HG03175 (cell line): ENCODE results near the gene SMCO3.
"Not testable (repeated sequence)": the region's sequence is repeated elsewhere in the genome, so short reads cannot be mapped to it uniquely, and the experiment has no call there.

Source experiments
- ATAC-seq: cut with Tn5 transposase; IDR thresholded peaks from one replicate; pipeline ENCODE4 v1.9.1; 2021; ENCODE audit warnings: mild to moderate bottlenecking, moderate library complexity; ENCODE audit not compliant: unreplicated experiment

Gene SMCO3

GRCh38 chr12:14775636-14775980, 38.4 kb downstream of the SMCO3 start:
- ATAC-seq = no peak

GRCh38 chr12:14774906-14775635, 38.9 kb downstream of the SMCO3 start:
- ATAC-seq = no peak

- peak; percentile 61 for ATAC-seq
Observed at GRCh38 chr12:14774074-14774905, 39.7 kb downstream of the SMCO3 start.

GRCh38 chr12:14773685-14774073, 40.3 kb downstream of the SMCO3 start:
- ATAC-seq = peak; percentile 16

DNA sequence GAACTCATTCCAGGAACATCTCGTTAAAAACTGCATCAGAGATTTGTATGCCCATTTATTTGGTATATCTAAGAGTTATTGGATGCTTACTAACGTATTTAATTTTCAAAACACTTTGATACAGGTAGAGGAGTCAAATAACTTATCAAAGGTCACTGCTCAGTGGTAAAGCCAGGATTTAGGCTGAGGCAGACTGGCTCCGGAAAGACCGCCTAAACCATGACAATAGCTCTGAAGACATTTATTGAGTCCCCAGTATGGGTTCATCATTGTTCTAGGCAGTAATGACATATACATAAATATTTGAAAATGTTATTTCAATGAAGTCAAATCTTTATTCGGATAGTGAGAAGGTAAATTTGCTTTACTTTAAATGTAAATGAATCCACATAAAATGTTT, 41.0 kb downstream of the SMCO3 start:
- ATAC-seq = no peak

- ATAC-seq = no peak
Observed at GRCh38 chr12:14771651-14772137, 42.3 kb downstream of the SMCO3 start.

DNA sequence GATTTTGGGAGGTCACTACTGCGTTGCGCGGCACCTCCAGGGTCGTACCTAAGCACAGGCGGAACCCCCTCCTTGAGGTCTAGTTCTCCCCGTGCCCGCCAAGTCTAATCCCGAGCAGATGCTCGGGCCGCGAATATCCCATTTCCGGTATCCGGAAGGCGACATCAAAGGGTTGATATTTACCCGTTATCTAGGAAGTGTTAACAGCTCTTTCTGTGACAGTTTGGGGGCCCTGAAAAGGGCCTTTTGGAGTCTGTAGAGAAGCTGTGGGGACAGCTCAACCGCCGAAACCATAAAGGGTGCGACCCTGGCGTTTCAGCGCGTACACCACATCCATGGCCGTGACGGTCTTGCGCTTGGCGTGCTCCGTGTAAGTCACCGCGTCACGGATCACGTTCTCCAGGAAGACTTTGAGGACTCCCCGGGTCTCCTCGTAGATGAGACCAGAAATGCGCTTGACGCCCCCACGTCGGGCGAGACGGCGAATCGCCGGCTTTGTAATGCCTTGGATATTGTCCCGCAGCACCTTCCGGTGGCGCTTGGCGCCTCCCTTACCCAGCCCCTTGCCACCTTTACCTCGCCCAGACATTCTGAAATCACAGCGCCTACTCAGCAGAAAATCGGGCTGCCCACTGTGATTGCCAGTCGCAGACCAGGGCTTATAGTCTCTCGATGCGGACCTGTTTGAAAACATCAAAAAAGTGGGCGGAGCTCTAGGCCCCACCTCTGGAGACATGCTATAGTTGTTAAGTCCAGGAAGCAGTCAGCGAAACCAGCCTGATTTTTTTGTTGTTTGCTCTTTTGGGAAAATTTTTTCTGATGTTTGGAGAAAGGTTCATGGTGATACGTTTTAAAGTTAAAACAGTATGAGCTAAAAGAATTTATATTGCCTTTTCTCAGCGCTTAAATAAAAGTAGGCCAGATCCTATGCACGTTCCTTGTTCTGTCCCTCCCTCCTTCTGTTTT, 43.2 kb downstream of the SMCO3 start:
- ATAC-seq = peak; percentile 16

- peak; percentile 45 for ATAC-seq
Observed at GRCh38 chr12:14769969-14770495, 44.0 kb downstream of the SMCO3 start.

DNA sequence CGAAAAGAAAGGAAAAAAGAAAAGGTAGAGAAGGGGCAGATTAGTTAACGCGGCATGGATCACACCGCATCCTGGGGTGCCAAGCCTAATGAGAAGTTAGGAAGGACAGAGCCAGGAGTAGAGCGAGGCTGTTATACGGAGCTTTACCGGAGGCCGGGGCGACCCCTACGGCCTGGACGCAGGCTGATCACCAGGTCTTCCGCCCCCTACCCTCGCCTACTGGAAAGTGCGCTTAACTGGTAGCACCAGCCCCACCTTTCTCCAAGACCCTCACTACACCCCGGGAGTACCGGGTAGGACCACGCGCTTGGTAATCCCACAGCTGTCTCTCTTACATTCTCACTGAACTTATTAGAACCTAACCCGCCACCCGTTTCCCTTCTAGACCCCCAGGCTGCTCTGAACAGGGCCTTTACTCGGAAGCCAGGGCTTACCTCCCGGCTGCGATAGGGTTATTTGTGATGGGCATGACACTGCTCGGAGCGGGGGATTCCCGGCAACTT, 44.5 kb downstream of the SMCO3 start:
- no peak for ATAC-seq

DNA sequence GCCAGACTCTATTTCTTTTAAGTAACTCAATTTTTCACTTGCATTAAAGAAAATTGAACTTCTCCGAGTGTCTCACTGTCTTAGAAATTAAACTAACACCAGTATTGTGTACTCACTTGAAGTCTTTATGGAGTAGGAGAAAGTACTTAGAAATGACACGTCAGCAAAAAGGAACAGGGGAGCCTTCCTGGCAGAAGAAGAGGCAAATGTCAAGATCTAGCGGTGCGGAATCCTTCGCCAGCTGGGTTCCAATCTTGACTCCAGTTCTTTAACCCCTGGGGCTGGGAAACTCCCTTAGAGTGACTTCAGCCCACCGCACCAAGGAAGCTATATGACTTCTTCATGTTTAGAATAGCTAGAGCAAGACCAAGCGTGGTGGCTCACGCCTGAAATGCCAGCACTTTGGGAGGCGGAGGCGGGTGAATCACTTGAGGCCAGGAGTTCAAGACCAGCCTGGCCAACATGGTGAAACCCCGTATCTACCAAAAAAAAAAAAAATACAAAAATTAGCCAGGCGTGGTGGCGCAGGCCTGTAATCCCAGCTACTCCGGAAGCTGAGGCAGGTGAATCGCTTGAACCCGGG, 45.1 kb downstream of the SMCO3 start:
- ATAC-seq = no peak

GRCh38 chr12:14767617-14768016, 46.4 kb downstream of the SMCO3 start:
- ATAC-seq = no peak

DNA sequence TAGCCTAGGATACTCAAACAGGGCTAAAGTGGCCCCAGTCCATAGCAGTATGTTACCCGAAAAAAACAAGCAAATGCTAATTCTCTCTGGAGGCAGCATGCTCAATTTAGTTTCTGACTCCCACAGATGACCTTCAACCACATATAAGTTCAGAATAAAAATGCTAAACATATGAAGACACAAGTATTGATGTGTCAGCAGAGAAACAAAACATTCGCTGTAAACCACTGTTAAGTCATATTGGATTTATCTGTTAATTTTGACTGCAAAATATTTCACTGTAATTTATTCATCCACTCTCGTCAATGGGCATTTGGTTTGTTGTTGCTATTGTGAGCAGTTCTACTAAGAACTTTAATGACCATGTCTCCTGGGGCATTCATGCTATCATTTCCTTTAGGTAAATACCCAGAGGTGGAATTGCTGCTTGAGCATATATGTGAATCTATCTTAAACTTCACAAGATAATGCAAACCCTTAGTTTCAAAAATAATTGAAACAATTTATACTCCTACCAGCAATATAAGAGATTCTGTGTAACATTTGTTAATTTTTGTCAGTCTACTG, 47.2 kb downstream of the SMCO3 start:
- no peak for ATAC-seq

DNA sequence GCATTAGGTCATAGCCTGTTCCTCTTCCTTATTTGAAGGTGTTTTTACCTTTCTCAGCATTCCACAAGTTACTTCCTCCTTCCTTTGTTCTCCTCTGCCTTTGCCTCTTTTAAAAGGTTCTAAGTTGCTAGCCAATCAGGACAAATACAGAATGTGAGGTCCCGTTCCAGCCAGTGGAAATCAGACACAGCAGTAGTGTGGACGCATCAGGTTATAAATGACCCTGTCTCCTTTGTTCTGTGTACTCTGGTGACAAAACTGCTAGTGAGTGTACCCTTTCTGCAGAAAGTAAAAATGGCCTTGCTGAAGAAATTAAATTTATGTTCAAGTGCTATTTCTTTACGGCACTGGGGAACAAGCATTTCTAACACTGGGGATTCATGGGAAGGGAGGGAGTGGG, 48.0 kb downstream of the SMCO3 start:
- not testable (repeated sequence) for ATAC-seq

GRCh38 chr12:14765398-14765797, 48.6 kb downstream of the SMCO3 start:
- ATAC-seq = no peak

DNA sequence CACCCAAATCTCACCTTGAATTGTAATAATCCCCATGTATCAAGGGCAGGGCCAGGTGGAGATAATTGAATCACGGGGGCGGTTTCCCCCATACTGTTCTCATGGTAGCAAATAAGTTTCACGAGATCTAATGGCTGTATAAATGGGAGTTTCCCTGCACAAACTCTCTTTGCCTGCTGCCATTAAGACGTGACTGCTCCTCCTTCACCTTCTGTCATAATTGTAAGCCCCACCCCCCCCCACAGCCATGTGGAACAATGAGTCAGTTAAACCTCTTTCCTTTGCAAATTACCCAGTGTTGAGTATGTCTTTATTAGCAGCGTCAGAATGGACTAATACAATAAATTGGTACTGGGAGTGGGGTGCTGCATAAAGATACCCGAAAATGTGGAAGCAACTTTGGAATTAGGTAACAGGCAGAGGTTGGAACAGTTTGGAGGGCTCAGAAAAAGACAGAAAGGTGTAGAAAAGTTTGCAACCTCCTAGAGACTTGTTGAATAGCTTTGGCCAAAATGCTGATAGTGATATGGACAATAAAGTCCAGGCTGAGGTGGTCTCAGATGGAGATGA, 54.2 kb downstream of the SMCO3 start:
- not testable (repeated sequence) for ATAC-seq

GRCh38 chr12:14756334-14757143, 57.4 kb downstream of the SMCO3 start:
- ATAC-seq = no peak
